ENCODE measurements around the gene WNK2.
A peak's percentile ranks its signal among the peaks of the same experiment; 100 is the strongest.

Gene WNK2

GRCh38 chr9:93295031-93295430 lies 111.1 kb downstream of the WNK2 start:
- Histone ChIP-seq H3K4me1 (peaks cover 77% of the 10 kb centered on the region), H3K27ac (0 out of 2 replicates have a peak overlapping the region, but pooled peaks have one; percentile 5), H3K9ac (no peak overlapping the region), H4K20me1 (no peaks in the 10 kb centered on the region), H3K36me3 (0 out of 2 replicates have a peak, but pooled peaks cover 6% of the 10 kb centered on the region), H3K4me2 (peak overlapping the region; percentile 13; the same call in 1 of the 2 replicates), H3K27me3 (no peaks in the 10 kb centered on the region), H3K4me3 (no peak overlapping the region), H3K9me3 (no peaks in the 10 kb centered on the region)
- no peak for TF ChIP-seq Cebpa-rat (IDR thresholded peaks at IDR 0.05)

DNA sequence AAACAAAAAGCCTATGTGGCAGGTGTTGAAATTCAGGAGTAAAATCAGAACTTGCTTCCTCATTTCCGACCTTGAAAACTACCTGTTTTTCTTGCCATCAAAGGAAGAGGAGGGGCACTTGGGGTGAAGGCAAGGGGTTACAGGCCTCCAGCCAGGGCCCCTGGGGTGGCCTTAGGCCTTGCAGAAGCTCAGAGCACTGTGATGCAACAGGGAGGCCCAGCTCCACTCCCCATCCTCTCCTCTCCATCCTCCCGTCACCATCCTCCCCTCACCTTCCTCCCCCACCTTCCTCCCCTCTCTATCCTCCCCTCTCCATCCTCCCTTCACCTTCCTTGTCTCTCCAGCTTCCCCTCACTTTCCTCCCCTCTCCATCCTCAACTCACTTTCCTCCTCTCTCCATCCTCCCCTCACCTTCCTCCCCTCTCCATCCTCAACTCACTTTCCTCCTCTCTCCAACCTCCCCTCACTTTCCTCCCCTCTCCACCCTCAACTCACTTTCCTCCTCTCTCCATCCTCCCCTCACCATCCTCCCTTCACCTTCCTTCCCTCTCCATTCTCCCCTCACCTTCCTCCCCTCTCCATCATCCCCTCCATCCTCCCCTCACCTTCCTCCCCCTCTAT lies 111.6 kb downstream of the WNK2 start:
- Histone ChIP-seq H3K4me1 (peaks cover 72% of the 10 kb centered on the region), H3K9me3 (no peaks in the 10 kb centered on the region), H3K36me3 (0 out of 2 replicates have a peak, but pooled peaks cover 6% of the 10 kb centered on the region), H3K9ac (no peak overlapping the region), H3K4me3 (no peak overlapping the region), H4K20me1 (no peaks in the 10 kb centered on the region), H3K4me2 (no peak overlapping the region), H3K27ac (no peak overlapping the region), H3K27me3 (no peaks in the 10 kb centered on the region)
- no peak for TF ChIP-seq Cebpa-rat (IDR thresholded peaks at IDR 0.05)

DNA sequence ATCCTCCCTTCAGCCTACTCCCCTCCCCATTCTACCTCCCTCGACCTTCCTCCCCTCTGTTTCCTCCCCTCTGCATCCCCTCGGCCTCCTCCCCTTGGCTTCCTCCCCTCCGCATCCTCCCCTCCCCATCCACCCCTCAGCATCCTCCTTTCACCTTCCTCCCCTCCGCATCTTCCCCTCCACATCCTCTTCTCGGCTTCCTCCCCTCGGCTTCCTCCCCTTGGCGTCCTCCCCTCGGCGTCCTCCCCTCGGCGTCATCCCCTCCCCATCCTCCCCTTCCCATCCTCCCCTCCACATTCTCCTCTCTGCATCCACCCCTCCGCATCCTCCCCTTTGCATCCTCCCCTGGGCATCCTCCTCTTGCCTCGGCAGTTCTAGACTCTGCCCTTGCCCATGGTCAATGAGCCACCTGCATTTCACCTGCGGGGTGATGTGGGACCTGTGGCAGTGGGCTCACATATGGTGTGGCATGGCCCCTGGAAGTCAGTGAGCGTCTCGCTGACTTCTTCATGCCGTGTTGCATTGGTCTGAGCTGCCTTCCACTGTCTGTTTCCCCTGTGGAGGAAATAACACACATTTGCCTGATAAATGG lies 113.0 kb downstream of the WNK2 start:
- Histone ChIP-seq H3K4me1 (peaks cover 64% of the 10 kb centered on the region), H3K4me3 (no peak overlapping the region), H3K27me3 (no peaks in the 10 kb centered on the region), H3K9ac (no peak overlapping the region), H3K36me3 (0 out of 2 replicates have a peak, but pooled peaks cover 6% of the 10 kb centered on the region), H3K9me3 (no peaks in the 10 kb centered on the region), H3K27ac (0 out of 2 replicates have a peak overlapping the region, but pooled peaks have one; percentile 18), H3K4me2 (peak overlapping the region; percentile 63), H4K20me1 (no peaks in the 10 kb centered on the region)
- no peak for TF ChIP-seq Cebpa-rat (IDR thresholded peaks at IDR 0.05)

DNA sequence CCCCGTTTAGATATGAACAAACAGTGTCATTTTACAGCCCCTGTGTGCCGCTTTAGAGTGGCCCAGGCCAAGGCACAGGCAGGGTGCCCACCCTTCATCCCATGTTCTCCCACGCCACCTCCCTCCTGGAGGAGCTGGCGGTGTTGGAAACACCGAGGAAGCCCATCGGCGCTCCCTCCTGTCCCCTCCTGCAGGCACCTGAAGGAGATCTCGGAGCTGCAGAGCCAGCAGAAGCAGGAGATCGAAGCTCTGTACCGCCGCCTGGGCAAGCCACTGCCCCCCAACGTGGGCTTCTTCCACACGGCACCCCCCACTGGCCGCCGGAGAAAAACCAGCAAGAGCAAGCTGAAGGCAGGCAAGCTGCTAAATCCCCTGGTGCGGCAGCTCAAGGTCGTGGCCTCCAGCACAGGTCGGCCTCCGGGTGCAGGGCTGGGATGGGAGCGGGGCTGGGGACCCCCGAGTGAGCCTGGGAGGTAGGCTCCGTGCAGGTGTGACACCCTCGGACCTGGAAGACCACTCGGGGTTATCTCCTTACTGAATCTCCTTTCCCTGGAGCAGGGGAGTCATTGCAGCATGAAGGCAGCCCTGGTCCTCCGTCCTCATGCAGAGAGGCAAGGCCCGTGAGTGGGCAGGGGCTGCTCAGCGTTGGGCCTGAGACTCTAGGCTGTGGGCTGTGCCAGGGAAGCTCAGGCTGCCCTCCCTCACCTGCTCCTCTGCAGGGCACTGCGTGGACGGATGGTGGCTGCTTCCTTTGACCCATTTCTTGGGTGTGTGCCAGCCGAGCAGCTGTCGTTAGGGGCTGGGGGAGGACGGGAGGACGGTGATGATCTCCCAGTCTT lies 113.9 kb downstream of the WNK2 start:
- H3K4me2 ChIP-seq, result peak overlapping the region; percentile 63
- no peaks in the 10 kb centered on the region for H3K36me3 ChIP-seq
- peaks cover 64% of the 10 kb centered on the region for H3K4me1 ChIP-seq
- H3K9me3 ChIP-seq, result no peaks in the 10 kb centered on the region
- no peaks in the 10 kb centered on the region for H4K20me1 ChIP-seq
- no peak overlapping the region for H3K4me3 ChIP-seq
- peak overlapping the region; percentile 18 for H3K27ac ChIP-seq
- no peak for TF ChIP-seq Cebpa-rat (IDR thresholded peaks at IDR 0.05)
- H3K27me3 ChIP-seq, result no peaks in the 10 kb centered on the region
- H3K9ac ChIP-seq, result no peak overlapping the region

DNA sequence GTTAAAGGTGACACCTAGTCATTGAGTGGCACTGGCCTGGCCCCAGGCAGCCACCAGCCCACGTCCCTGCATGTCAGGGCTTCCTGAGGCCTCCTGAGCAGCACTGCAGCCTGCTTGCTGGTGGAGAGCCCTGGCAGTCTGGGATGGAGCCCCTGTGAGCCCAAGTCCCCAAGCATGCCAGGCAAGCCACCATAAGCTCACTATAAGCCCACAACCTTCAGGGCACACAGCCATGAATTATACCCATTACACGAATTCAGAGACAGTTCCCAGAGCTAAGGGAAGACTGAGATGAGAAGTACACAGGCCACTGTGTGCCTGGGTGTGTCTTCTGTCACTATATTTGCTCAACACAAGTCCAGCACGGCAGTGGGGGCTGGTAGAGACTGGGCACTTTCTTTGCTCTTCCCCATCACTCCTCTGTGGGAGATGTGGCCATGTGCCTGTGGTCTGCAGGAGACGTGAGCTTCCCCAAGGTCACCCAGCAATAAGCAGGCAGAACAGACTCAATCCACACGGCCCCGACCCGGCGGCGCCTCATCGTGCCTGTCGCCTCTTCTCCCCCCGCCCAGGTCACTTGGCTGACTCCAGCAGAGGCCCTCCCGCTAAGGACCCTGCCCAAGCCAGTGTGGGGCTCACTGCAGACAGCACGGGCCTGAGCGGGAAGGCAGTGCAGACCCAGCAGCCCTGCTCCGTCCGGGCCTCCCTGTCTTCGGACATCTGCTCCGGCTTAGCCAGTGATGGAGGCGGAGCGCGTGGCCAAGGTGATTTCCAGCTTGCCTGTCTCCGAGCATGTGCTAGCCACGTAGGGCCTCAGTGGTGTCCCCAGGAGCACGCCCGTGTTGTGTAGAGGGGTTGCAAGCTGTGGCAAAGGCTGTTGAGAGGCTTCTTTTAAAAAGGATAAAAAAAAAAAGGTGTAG lies 114.8 kb downstream of the WNK2 start:
- Histone ChIP-seq H3K4me1 (peaks cover 57% of the 10 kb centered on the region), H3K4me3 (no peak overlapping the region), H4K20me1 (no peaks in the 10 kb centered on the region), H3K4me2 (peak overlapping the region; percentile 63), H3K9me3 (no peaks in the 10 kb centered on the region), H3K27me3 (no peaks in the 10 kb centered on the region), H3K27ac (peak overlapping the region; percentile 18), H3K36me3 (no peaks in the 10 kb centered on the region), H3K9ac (no peak overlapping the region)
- no peak for TF ChIP-seq Cebpa-rat (IDR thresholded peaks at IDR 0.05)

- no peak overlapping the region for H3K27ac ChIP-seq
- no peak for TF ChIP-seq Cebpa-rat (IDR thresholded peaks at IDR 0.05)
Observed at GRCh38 chr9:93299418-93300174, 115.7 kb downstream of the WNK2 start.

GRCh38 chr9:93300175-93300572 lies 116.2 kb downstream of the WNK2 start:
- Histone ChIP-seq H3K27me3 (no peaks in the 10 kb centered on the region), H3K4me1 (peaks cover 53% of the 10 kb centered on the region), H3K9ac (no peak overlapping the region), H4K20me1 (no peaks in the 10 kb centered on the region), H3K36me3 (no peaks in the 10 kb centered on the region), H3K4me2 (no peak overlapping the region), H3K27ac (no peak overlapping the region; the same call in 1 of the 2 replicates), H3K4me3 (no peak overlapping the region), H3K9me3 (no peaks in the 10 kb centered on the region)
- no peak for TF ChIP-seq Cebpa-rat (IDR thresholded peaks at IDR 0.05)

More at GRCh38 chr9:93299418-93300174, 115.7 kb downstream of the WNK2 start:
- Histone ChIP-seq H3K4me3 (no peak overlapping the region), H4K20me1 (no peaks in the 10 kb centered on the region), H3K9ac (no peak overlapping the region), H3K9me3 (no peaks in the 10 kb centered on the region), H3K36me3 (no peaks in the 10 kb centered on the region), H3K4me2 (no peak overlapping the region), H3K27me3 (no peaks in the 10 kb centered on the region), H3K4me1 (peaks cover 55% of the 10 kb centered on the region)

GRCh38 chr9:93300585-93301081 lies 116.7 kb downstream of the WNK2 start:
- no peak overlapping the region for H3K4me2 ChIP-seq
- H3K4me1 ChIP-seq, result peaks cover 52% of the 10 kb centered on the region
- 0 out of 2 replicates have a peak overlapping the region, but pooled peaks have one; percentile 6 for H3K9ac ChIP-seq
- H3K9me3 ChIP-seq, result no peaks in the 10 kb centered on the region
- no peak for TF ChIP-seq Cebpa-rat (IDR thresholded peaks at IDR 0.05)
- H3K4me3 ChIP-seq, result no peak overlapping the region
- H3K27me3 ChIP-seq, result no peaks in the 10 kb centered on the region
- peak overlapping the region; percentile 9; the same call in 1 of the 2 replicates for H3K27ac ChIP-seq
- no peaks in the 10 kb centered on the region for H4K20me1 ChIP-seq
- no peaks in the 10 kb centered on the region for H3K36me3 ChIP-seq
